Activated naive CD4-positive, alpha-beta T cell treated with Interleukin-2 at 50 U/mL for 16 hours (primary cell): Measurements from ENCODE around the gene ZNF500.

ENCODE experiments used
- DNase-seq: peaks from one replicate; pipeline ENCODE4 v3.0.0-alpha.2; 2020

The ZNF500 gene

GRCh38 chr16:4768549-4769305, 1.8 kb upstream of the ZNF500 start:
- DNase-seq = peak; percentile 90

- no peak for DNase-seq
Observed at GRCh38 chr16:4767872-4768548, 1.0 kb upstream of the ZNF500 start.

GRCh38 chr16:4765511-4766474, 1.2 kb downstream of the ZNF500 start:
- DNase-seq = no peak

GRCh38 chr16:4763791-4764190, 3.2 kb downstream of the ZNF500 start:
- DNase-seq = no peak

- DNase-seq = no peak
Observed at GRCh38 chr16:4762205-4762604, 4.8 kb downstream of the ZNF500 start.

- no peak for DNase-seq
Observed at GRCh38 chr16:4760221-4760910, 6.6 kb downstream of the ZNF500 start.

- DNase-seq = no peak
Observed at GRCh38 chr16:4755687-4756086, 11.3 kb downstream of the ZNF500 start.

GRCh38 chr16:4754865-4755264, 12.1 kb downstream of the ZNF500 start:
- DNase-seq = no peak

GRCh38 chr16:4753227-4753626, 13.7 kb downstream of the ZNF500 start:
- DNase-seq = no peak

- DNase-seq = no peak
Observed at GRCh38 chr16:4752351-4753100, 14.4 kb downstream of the ZNF500 start.

- DNase-seq = no peak
Observed at GRCh38 chr16:4750896-4751295, 16.1 kb downstream of the ZNF500 start.

- DNase-seq = no peak
Observed at GRCh38 chr16:4749700-4750257, 17.2 kb downstream of the ZNF500 start.

- no peak for DNase-seq
Observed at GRCh38 chr16:4748682-4749411, 18.1 kb downstream of the ZNF500 start.

GRCh38 chr16:4747906-4748681, 18.9 kb downstream of the ZNF500 start:
- no peak for DNase-seq

- DNase-seq = no peak
Observed at GRCh38 chr16:4746991-4747574, 19.9 kb downstream of the ZNF500 start.

- no peak for DNase-seq
Observed at GRCh38 chr16:4746215-4746614, 20.7 kb downstream of the ZNF500 start.

- DNase-seq = no peak
Observed at GRCh38 chr16:4745274-4745569, 21.7 kb downstream of the ZNF500 start.

- DNase-seq = no peak
Observed at GRCh38 chr16:4744555-4745273, 22.2 kb downstream of the ZNF500 start.

- DNase-seq = no peak
Observed at GRCh38 chr16:4743226-4743878, 23.6 kb downstream of the ZNF500 start.
